GM21423 (cell line): ENCODE data around the gene POT1.

Experiments
- ATAC-seq: cut with Tn5 transposase; IDR thresholded peaks from one replicate; pipeline ENCODE4 v1.9.1; 2021; ENCODE audit warnings: mild to moderate bottlenecking, moderate library complexity; ENCODE audit not compliant: unreplicated experiment

The POT1 gene

GRCh38 chr7:124811341-124811740 is 118.3 kb downstream of the POT1 start:
- ATAC-seq = no peak

- ATAC-seq = no peak
Measured at GRCh38 chr7:124810605-124811004, 119.0 kb downstream of the POT1 start.

GRCh38 chr7:124808206-124808605 is 121.4 kb downstream of the POT1 start:
- ATAC-seq = no peak

GRCh38 chr7:124801330-124801895 is 128.2 kb downstream of the POT1 start:
- no peak for ATAC-seq

GRCh38 chr7:124800386-124800785 is 129.2 kb downstream of the POT1 start:
- ATAC-seq = no peak

GRCh38 chr7:124799448-124799847 is 130.2 kb downstream of the POT1 start:
- ATAC-seq = no peak

GRCh38 chr7:124796771-124797170 is 132.9 kb downstream of the POT1 start:
- ATAC-seq = no peak

- no peak for ATAC-seq
Measured at GRCh38 chr7:124792696-124793095, 136.9 kb downstream of the POT1 start.

- ATAC-seq = no peak
Measured at GRCh38 chr7:124792002-124792401, 137.6 kb downstream of the POT1 start.

- ATAC-seq = no peak
Measured at GRCh38 chr7:124791426-124791825, 138.2 kb downstream of the POT1 start.

- no peak for ATAC-seq
Measured at GRCh38 chr7:124790645-124791044, 139.0 kb downstream of the POT1 start.

GRCh38 chr7:124785994-124786393 is 143.6 kb downstream of the POT1 start:
- no peak for ATAC-seq

- ATAC-seq = no peak
Measured at GRCh38 chr7:124784879-124785818, 144.5 kb downstream of the POT1 start.

- no peak for ATAC-seq
Measured at GRCh38 chr7:124783271-124783670, 146.4 kb downstream of the POT1 start.

- ATAC-seq = no peak
Measured at GRCh38 chr7:124781907-124782734, 147.5 kb downstream of the POT1 start.

GRCh38 chr7:124781418-124781817 is 148.2 kb downstream of the POT1 start:
- ATAC-seq = no peak

GRCh38 chr7:124780608-124781007 is 149.0 kb downstream of the POT1 start:
- ATAC-seq = no peak

GRCh38 chr7:124780056-124780455 is 149.6 kb downstream of the POT1 start:
- ATAC-seq = no peak

GRCh38 chr7:124779620-124780019 is 150.0 kb downstream of the POT1 start:
- no peak for ATAC-seq

GRCh38 chr7:124779194-124779593 is 150.4 kb downstream of the POT1 start:
- ATAC-seq = no peak

- ATAC-seq = no peak
Measured at GRCh38 chr7:124777268-124777667, 152.4 kb downstream of the POT1 start.
